ENCODE data around the gene SPTBN5. TPM values are rescaled to one million over a fixed set of nuclear protein-coding genes. Genes with fewer than 3 reads are reported as not detected.

The SPTBN5 gene
- total RNA-seq, 4 donors from 2014 or later, result 0.17 to 1.2 (median 0.68) TPM

DNA sequence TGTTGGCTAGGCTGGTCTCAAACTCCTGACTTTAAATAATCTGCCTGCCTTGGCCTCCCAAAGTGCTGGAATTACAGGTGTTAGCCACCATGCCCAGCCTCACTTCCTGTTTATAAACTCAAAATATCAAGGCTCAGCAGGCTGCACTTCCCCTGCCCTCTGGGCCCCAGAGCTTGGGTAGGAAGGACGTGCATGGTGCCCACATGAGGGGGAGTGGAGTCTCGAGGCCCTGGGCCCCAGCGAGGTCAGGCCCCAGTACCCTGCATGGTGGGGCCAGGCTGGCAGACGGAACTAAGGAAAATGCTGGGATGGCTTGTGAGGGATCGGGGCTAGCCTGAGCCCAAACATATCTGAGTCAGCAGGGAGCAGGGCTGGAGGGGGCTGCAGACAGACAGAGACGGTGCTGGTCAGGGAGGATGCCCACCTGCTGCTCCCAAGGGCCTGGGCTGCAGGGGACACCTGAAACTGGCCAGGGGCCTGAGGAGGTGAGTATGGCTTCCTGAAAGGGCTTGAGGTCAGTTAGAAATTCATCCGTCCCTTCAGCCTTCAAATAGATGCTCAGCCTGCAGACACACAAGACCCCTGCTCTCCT, 5.1 kb downstream of the SPTBN5 start:
- no peak for TF ChIP-seq POLR2A (IDR thresholded peaks at IDR 0.05; ENCODE audit: low read depth)
- TF ChIP-seq, protein P1, sequence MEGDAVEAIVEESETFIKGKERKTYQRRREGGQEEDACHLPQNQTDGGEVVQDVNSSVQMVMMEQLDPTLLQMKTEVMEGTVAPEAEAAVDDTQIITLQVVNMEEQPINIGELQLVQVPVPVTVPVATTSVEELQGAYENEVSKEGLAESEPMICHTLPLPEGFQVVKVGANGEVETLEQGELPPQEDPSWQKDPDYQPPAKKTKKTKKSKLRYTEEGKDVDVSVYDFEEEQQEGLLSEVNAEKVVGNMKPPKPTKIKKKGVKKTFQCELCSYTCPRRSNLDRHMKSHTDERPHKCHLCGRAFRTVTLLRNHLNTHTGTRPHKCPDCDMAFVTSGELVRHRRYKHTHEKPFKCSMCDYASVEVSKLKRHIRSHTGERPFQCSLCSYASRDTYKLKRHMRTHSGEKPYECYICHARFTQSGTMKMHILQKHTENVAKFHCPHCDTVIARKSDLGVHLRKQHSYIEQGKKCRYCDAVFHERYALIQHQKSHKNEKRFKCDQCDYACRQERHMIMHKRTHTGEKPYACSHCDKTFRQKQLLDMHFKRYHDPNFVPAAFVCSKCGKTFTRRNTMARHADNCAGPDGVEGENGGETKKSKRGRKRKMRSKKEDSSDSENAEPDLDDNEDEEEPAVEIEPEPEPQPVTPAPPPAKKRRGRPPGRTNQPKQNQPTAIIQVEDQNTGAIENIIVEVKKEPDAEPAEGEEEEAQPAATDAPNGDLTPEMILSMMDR (IDR thresholded peaks at IDR 0.05), result no peak
- TF ChIP-seq EP300 (IDR thresholded peaks at IDR 0.05), result no peak
- no peak for TF ChIP-seq POLR2AphosphoS5 (IDR thresholded peaks at IDR 0.05)

DNA sequence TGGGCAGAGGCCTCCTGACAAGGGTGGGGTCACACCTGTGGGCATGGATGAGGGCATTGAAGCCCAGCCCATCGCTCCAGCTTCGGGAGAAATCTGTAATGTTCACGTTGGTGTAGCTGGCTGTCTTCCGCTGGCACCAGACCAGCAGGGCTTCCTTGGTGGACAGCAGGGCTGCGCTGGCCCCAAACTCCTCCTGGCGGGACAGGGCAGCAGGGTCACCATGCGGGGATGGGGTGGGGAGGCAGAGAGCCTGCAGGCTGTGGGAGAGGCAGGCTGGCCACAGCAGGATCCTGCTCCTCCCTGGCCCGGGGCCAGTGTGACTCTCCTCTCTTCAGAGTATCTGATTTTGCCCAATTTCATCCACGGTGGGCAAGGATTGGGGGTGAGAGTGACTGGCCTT, 6.0 kb downstream of the SPTBN5 start:
- Histone ChIP-seq H3K4me3 (no peak overlapping the region), H3K9me3 (no peaks in the 10 kb centered on the region), H3K36me3 (peaks cover 0 to 2% (median 0%) of the 10 kb centered on the region in 4 donors), H3K4me1 (peaks cover 5 to 13% (median 10%) of the 10 kb centered on the region in 4 donors), H3K27me3 (no peaks in the 10 kb centered on the region), H3K27ac (replicated peaks in 1 of 4) (no peak overlapping the region)
- intact Hi-C loops (cut with DNase I), result no loop called here
- no peak for TF ChIP-seq POLR2AphosphoS5 (IDR thresholded peaks at IDR 0.05)
- TF ChIP-seq, protein P1 (IDR thresholded peaks at IDR 0.05), result no peak
- no peak for TF ChIP-seq EP300 (IDR thresholded peaks at IDR 0.05)
- TF ChIP-seq POLR2A (IDR thresholded peaks at IDR 0.05; ENCODE audit: low read depth), result no peak
- 93% methylated on average over 3 of the region's 9 CpGs for WGBS
- DNase-seq (ENCODE audit: extremely low spot score), result no peak

More for the DNA sequence above, 5.1 kb downstream of the SPTBN5 start:
- no peak for DNase-seq (ENCODE audit: extremely low spot score)
- no peak overlapping the region for H3K4me3 ChIP-seq
- no peaks in the 10 kb centered on the region for H3K9me3 ChIP-seq
- peaks cover 10 to 17% (median 11%) of the 10 kb centered on the region in 4 donors for H3K4me1 ChIP-seq
- peaks cover 0 to 2% (median 0%) of the 10 kb centered on the region in 4 donors for H3K36me3 ChIP-seq
- H3K27ac ChIP-seq (replicated peaks in 1 of 4), result no peak overlapping the region
- H3K27me3 ChIP-seq, result no peaks in the 10 kb centered on the region
- intact Hi-C loops (cut with DNase I), result no loop called here
- 87% methylated on average over 7 of the region's 7 CpGs for WGBS

DNA sequence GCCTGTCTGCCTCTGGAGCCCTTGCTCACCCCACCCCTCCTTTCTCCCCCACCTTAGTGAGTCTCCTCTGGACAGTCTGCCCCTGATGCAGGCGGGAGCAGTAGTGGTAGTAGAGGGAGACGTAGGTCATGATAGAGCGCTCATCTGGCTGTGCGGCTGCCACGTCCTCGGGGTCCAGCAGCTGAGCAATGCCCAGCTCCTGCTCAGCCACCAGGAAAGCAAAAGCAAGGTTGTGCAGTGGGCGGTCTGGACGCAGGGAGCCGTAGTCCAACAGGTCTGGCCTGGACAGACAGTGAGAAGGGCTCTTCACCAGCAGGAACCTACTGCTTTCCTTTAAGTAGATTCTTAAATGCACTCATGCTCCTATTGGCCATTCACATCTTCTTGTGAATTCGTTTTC, 6.7 kb downstream of the SPTBN5 start:
- WGBS, result 88% methylated on average over 7 of the region's 10 CpGs
- H3K9me3 ChIP-seq, result no peaks in the 10 kb centered on the region
- no peak overlapping the region for H3K4me3 ChIP-seq
- H3K27ac ChIP-seq (replicated peaks in 1 of 4), result no peak overlapping the region
- DNase-seq (ENCODE audit: extremely low spot score), result no peak
- peaks cover 0 to 2% (median 0%) of the 10 kb centered on the region in 4 donors for H3K36me3 ChIP-seq
- peaks cover 0 to 1% (median 0%) of the 10 kb centered on the region in 4 donors for H3K27me3 ChIP-seq
- intact Hi-C loops (cut with DNase I), result no loop called here
- no peak for TF ChIP-seq EP300 (IDR thresholded peaks at IDR 0.05)
- TF ChIP-seq POLR2AphosphoS5 (IDR thresholded peaks at IDR 0.05), result no peak
- TF ChIP-seq, protein P1 (IDR thresholded peaks at IDR 0.05), result no peak
- H3K4me1 ChIP-seq, result peaks cover 6 to 13% (median 12%) of the 10 kb centered on the region in 4 donors

DNA sequence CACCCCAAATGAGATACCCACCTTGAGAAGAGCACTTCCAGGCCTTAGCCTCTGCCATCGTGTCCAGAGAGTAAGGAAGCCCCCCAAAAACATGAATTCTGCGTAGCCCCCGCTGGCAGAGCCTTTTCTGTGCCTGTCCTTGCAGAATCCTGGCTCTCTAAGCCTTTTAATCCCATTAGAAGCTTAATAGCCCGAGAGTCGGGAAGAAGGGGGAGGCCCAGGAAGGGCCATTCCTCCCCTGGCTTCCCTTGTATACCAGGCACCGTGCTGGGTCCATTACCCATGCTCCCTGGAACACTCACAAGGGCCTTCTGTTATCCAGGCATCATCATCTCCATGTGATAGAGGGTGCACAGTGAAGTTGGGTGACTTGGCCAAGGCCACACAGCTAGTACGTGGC, 7.1 kb downstream of the SPTBN5 start:
- TF ChIP-seq EP300 (IDR thresholded peaks at IDR 0.05) (no peak), POLR2A (IDR thresholded peaks at IDR 0.05; ENCODE audit: low read depth) (no peak), POLR2AphosphoS5 (IDR thresholded peaks at IDR 0.05) (no peak)
- TF ChIP-seq, protein P1 (IDR thresholded peaks at IDR 0.05), result no peak
- H3K27me3 ChIP-seq, result peaks cover 0 to 5% (median 0%) of the 10 kb centered on the region in 4 donors
- H3K4me1 ChIP-seq, result peaks cover 10 to 15% (median 13%) of the 10 kb centered on the region in 4 donors
- peaks cover 0 to 2% (median 0%) of the 10 kb centered on the region in 4 donors for H3K36me3 ChIP-seq
- DNase-seq (ENCODE audit: extremely low spot score), result no peak
- 89% methylated on average over 6 of the region's 7 CpGs for WGBS
- intact Hi-C loops (cut with DNase I), result no loop called here
- H3K4me3 ChIP-seq, result no peak overlapping the region
- H3K27ac ChIP-seq (replicated peaks in 1 of 4), result no peak overlapping the region
- no peaks in the 10 kb centered on the region for H3K9me3 ChIP-seq

All from esophagus muscularis mucosa (tissue), 4 donors.